ENCODE results near the gene PHYH.

Gene PHYH

DNA sequence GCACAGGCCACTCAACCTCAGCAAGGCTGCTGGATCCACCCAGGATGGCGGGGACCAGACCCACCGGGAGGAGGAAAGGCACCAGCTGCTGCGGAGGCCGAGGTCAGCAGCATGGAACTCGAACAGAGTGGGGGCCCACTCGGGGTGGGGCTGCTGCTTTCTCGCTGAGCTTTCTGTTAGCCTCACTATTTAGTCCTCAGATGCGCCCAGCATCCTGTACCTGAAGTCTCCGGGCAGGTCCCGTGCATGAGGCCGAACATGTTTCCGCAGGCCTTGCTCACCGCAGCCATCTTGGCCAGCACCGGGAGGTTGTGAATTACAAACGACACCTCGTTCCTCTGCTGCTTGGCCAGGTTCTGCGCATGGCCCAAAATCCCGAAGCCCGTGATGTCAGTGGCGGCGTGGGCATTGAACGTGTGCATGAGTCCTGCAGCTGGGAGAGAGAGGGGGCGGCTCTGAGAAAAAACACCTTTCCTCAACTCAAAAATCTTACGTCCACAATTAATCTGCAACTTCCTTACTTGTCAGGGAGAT, 22.8 kb upstream of the PHYH start:
- Histone ChIP-seq H3K4me1 (ENCODE audit: control insufficient read depth in 2 of 2, insufficient read depth in 2 of 2, low read length in 2 of 2) (no peaks in the 10 kb centered on the region), H3K27me3 (ENCODE audit: control insufficient read depth in 2 of 2, insufficient read depth in 2 of 2, low read length in 2 of 2) (no peaks in the 10 kb centered on the region), H3K27ac (ENCODE audit: low read depth in 2 of 2, low read length in 2 of 2) (no peak overlapping the region), H3K9ac (ENCODE audit: low read depth in 1 of 2, low read length in 2 of 2) (no peak overlapping the region), H3K9me3 (ENCODE audit: control insufficient read depth in 2 of 2, low read length in 2 of 2) (no peaks in the 10 kb centered on the region), H3K36me3 (ENCODE audit: control insufficient read depth in 2 of 2, insufficient read depth in 2 of 2, low read length in 2 of 2) (peaks cover 39 to 41% of the 10 kb centered on the region in 2 donors), H3K4me3 (ENCODE audit: low read length in 2 of 2) (no peak overlapping the region)

GRCh38 chr10:13321576-13321975, 21.7 kb upstream of the PHYH start:
- Histone ChIP-seq H3K9ac (ENCODE audit: low read depth in 1 of 2, low read length in 2 of 2) (no peak overlapping the region), H3K27ac (ENCODE audit: low read depth in 2 of 2, low read length in 2 of 2) (no peak overlapping the region), H3K9me3 (ENCODE audit: control insufficient read depth in 2 of 2, low read length in 2 of 2) (no peaks in the 10 kb centered on the region), H3K36me3 (ENCODE audit: control insufficient read depth in 2 of 2, insufficient read depth in 2 of 2, low read length in 2 of 2) (peaks cover 35% of the 10 kb centered on the region in 2 donors), H3K4me1 (ENCODE audit: control insufficient read depth in 2 of 2, insufficient read depth in 2 of 2, low read length in 2 of 2) (no peaks in the 10 kb centered on the region), H3K27me3 (ENCODE audit: control insufficient read depth in 2 of 2, insufficient read depth in 2 of 2, low read length in 2 of 2) (no peaks in the 10 kb centered on the region), H3K4me3 (ENCODE audit: low read length in 2 of 2) (no peak overlapping the region)

DNA sequence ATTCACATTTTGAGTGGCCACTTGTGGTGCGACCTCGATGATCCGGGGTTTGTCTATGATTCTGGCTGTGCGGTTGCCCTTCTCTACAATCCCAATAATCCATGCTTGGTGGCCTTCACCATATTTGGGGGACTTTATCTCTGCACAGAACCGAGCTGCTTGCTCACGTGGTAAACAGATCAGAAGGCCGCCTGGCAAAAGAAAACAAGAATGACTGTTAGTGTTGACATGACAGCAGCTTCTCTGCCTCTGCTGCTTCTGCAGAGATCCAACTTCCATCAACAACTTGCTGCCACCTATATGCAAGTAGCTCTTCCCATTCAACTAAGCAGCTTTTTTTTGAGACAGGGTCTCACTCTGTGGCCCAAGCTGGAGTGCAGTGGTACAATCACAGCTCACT, 19.3 kb upstream of the PHYH start:
- Histone ChIP-seq H3K9me3 (ENCODE audit: control insufficient read depth in 2 of 2, low read length in 2 of 2) (no peaks in the 10 kb centered on the region), H3K4me3 (ENCODE audit: low read length in 2 of 2) (no peak overlapping the region), H3K27me3 (ENCODE audit: control insufficient read depth in 2 of 2, insufficient read depth in 2 of 2, low read length in 2 of 2) (no peaks in the 10 kb centered on the region), H3K4me1 (ENCODE audit: control insufficient read depth in 2 of 2, insufficient read depth in 2 of 2, low read length in 2 of 2) (no peaks in the 10 kb centered on the region), H3K36me3 (ENCODE audit: control insufficient read depth in 2 of 2, insufficient read depth in 2 of 2, low read length in 2 of 2) (peaks cover 20 to 24% of the 10 kb centered on the region in 2 donors), H3K27ac (ENCODE audit: low read depth in 2 of 2, low read length in 2 of 2) (no peak overlapping the region), H3K9ac (ENCODE audit: low read depth in 1 of 2, low read length in 2 of 2) (no peak overlapping the region)

DNA sequence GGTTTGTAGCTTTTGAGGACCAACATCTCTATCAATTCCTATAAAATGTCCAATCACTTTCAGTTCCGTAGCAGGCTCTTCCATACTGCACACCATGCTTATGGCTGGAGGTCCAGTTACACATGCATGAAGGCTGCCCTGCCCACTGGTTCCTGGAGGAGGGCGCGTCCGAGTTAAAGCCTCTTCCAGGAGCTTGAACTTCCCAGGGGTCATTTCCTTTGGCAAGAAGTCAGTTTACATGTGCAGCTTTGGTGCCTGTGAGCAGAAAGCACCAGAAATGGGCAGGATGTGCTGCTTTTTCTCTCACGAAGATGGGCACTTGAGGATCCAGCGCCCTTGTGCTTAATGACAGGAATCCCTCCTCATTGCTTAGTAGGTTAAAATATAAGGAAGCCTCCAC, 17.6 kb upstream of the PHYH start:
- peaks cover 14 to 15% of the 10 kb centered on the region in 2 donors for H3K36me3 ChIP-seq (ENCODE audit: control insufficient read depth in 2 of 2, insufficient read depth in 2 of 2, low read length in 2 of 2)
- H3K9me3 ChIP-seq (ENCODE audit: control insufficient read depth in 2 of 2, low read length in 2 of 2), result no peaks in the 10 kb centered on the region
- no peaks in the 10 kb centered on the region for H3K4me1 ChIP-seq (ENCODE audit: control insufficient read depth in 2 of 2, insufficient read depth in 2 of 2, low read length in 2 of 2)
- H3K27ac ChIP-seq (ENCODE audit: low read depth in 2 of 2, low read length in 2 of 2), result no peak overlapping the region
- H3K4me3 ChIP-seq (ENCODE audit: low read length in 2 of 2), result no peak overlapping the region
- no peaks in the 10 kb centered on the region for H3K27me3 ChIP-seq (ENCODE audit: control insufficient read depth in 2 of 2, insufficient read depth in 2 of 2, low read length in 2 of 2)
- H3K9ac ChIP-seq (ENCODE audit: low read depth in 1 of 2, low read length in 2 of 2), result no peak overlapping the region

DNA sequence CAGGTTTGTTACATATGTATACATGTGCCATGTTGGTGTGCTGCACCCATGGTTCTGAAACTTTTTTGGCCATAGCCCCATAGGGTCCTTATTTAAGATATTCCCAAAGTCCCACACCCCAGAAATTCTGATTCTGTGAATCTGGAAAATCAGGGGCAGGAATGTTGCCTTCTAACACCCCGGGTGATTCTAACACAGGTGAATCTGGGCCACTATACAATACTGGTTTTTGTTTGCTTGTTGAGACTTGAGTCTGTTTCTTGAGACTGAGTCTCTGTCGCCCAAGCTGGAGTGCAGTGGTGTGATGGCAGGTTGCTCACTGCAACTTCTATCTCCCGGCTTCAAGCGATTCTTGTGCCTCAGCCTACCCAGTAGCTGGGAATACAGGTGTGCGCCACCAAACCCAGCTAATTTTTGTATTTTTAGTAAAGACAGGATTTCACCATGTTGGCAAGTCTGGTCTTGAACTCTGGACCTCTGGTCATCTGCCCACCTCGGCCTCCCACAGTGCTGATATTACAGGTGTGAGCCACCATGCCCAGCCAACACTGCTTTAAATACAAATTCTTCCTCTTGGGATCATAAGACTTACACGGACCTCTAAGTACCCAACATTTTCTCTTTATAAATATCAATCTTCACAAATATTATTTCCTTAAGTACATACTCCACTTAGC, 16.9 kb upstream of the PHYH start:
- Histone ChIP-seq H3K4me1 (ENCODE audit: control insufficient read depth in 2 of 2, insufficient read depth in 2 of 2, low read length in 2 of 2) (no peaks in the 10 kb centered on the region), H3K4me3 (ENCODE audit: low read length in 2 of 2) (no peak overlapping the region), H3K9ac (ENCODE audit: low read depth in 1 of 2, low read length in 2 of 2) (no peak overlapping the region), H3K27ac (ENCODE audit: low read depth in 2 of 2, low read length in 2 of 2) (no peak overlapping the region), H3K27me3 (ENCODE audit: control insufficient read depth in 2 of 2, insufficient read depth in 2 of 2, low read length in 2 of 2) (no peaks in the 10 kb centered on the region), H3K36me3 (ENCODE audit: control insufficient read depth in 2 of 2, insufficient read depth in 2 of 2, low read length in 2 of 2) (peaks cover 11 to 13% of the 10 kb centered on the region in 2 donors), H3K9me3 (ENCODE audit: control insufficient read depth in 2 of 2, low read length in 2 of 2) (no peaks in the 10 kb centered on the region)

- Histone ChIP-seq H3K27me3 (ENCODE audit: control insufficient read depth in 2 of 2, insufficient read depth in 2 of 2, low read length in 2 of 2) (no peaks in the 10 kb centered on the region), H3K27ac (ENCODE audit: low read depth in 2 of 2, low read length in 2 of 2) (no peak overlapping the region), H3K4me1 (ENCODE audit: control insufficient read depth in 2 of 2, insufficient read depth in 2 of 2, low read length in 2 of 2) (no peaks in the 10 kb centered on the region), H3K9ac (ENCODE audit: low read depth in 1 of 2, low read length in 2 of 2) (no peak overlapping the region), H3K9me3 (ENCODE audit: control insufficient read depth in 2 of 2, low read length in 2 of 2) (no peaks in the 10 kb centered on the region), H3K36me3 (ENCODE audit: control insufficient read depth in 2 of 2, insufficient read depth in 2 of 2, low read length in 2 of 2) (peaks cover 4 to 10% of the 10 kb centered on the region in 2 donors), H3K4me3 (ENCODE audit: low read length in 2 of 2) (no peak overlapping the region)
These were observed 15.5 kb upstream of the PHYH start for GRCh38 chr10:13315361-13315760.

GRCh38 chr10:13311177-13311575, 11.3 kb upstream of the PHYH start:
- Histone ChIP-seq H3K36me3 (ENCODE audit: control insufficient read depth in 2 of 2, insufficient read depth in 2 of 2, low read length in 2 of 2) (no peaks in the 10 kb centered on the region), H3K4me1 (ENCODE audit: control insufficient read depth in 2 of 2, insufficient read depth in 2 of 2, low read length in 2 of 2) (no peaks in the 10 kb centered on the region), H3K27ac (ENCODE audit: low read depth in 2 of 2, low read length in 2 of 2) (no peak overlapping the region), H3K9me3 (ENCODE audit: control insufficient read depth in 2 of 2, low read length in 2 of 2) (no peaks in the 10 kb centered on the region), H3K4me3 (ENCODE audit: low read length in 2 of 2) (no peak overlapping the region), H3K27me3 (ENCODE audit: control insufficient read depth in 2 of 2, insufficient read depth in 2 of 2, low read length in 2 of 2) (no peaks in the 10 kb centered on the region), H3K9ac (ENCODE audit: low read depth in 1 of 2, low read length in 2 of 2) (no peak overlapping the region)

- H3K9ac ChIP-seq (ENCODE audit: low read depth in 1 of 2, low read length in 2 of 2), result no peak overlapping the region
- H3K27me3 ChIP-seq (ENCODE audit: control insufficient read depth in 2 of 2, insufficient read depth in 2 of 2, low read length in 2 of 2), result no peaks in the 10 kb centered on the region
- no peak overlapping the region for H3K27ac ChIP-seq (ENCODE audit: low read depth in 2 of 2, low read length in 2 of 2)
- no peaks in the 10 kb centered on the region for H3K4me1 ChIP-seq (ENCODE audit: control insufficient read depth in 2 of 2, insufficient read depth in 2 of 2, low read length in 2 of 2)
- H3K4me3 ChIP-seq (ENCODE audit: low read length in 2 of 2), result no peak overlapping the region
- no peaks in the 10 kb centered on the region for H3K36me3 ChIP-seq (ENCODE audit: control insufficient read depth in 2 of 2, insufficient read depth in 2 of 2, low read length in 2 of 2)
- no peaks in the 10 kb centered on the region for H3K9me3 ChIP-seq (ENCODE audit: control insufficient read depth in 2 of 2, low read length in 2 of 2)
These were observed 10.8 kb upstream of the PHYH start for GRCh38 chr10:13310518-13311176.

DNA sequence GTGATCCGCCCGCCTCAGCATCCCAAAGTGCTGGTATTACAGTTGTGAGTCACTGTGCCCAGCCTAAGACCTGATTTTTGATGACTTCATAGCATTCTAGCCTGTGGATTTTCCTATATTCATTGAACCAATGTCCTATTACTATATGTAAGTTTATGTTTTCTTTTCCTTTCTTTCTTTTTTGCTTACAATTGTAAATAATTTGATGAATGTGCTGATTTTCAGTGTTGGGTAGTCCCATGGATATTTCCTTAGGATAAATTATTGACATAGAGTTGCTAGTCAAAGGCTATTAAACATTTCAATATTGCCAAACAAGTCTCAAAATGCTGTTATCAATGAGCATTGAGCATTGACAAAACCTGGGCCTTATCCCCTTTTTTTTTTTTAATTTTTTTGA, 9.9 kb upstream of the PHYH start:
- Histone ChIP-seq H3K9me3 (ENCODE audit: control insufficient read depth in 2 of 2, low read length in 2 of 2) (no peaks in the 10 kb centered on the region), H3K4me1 (ENCODE audit: control insufficient read depth in 2 of 2, insufficient read depth in 2 of 2, low read length in 2 of 2) (no peaks in the 10 kb centered on the region), H3K27ac (ENCODE audit: low read depth in 2 of 2, low read length in 2 of 2) (no peak overlapping the region), H3K27me3 (ENCODE audit: control insufficient read depth in 2 of 2, insufficient read depth in 2 of 2, low read length in 2 of 2) (no peaks in the 10 kb centered on the region), H3K9ac (ENCODE audit: low read depth in 1 of 2, low read length in 2 of 2) (no peak overlapping the region), H3K4me3 (ENCODE audit: low read length in 2 of 2) (no peak overlapping the region), H3K36me3 (ENCODE audit: control insufficient read depth in 2 of 2, insufficient read depth in 2 of 2, low read length in 2 of 2) (no peaks in the 10 kb centered on the region)

- Histone ChIP-seq H3K9ac (ENCODE audit: low read depth in 1 of 2, low read length in 2 of 2) (no peak overlapping the region), H3K36me3 (ENCODE audit: control insufficient read depth in 2 of 2, insufficient read depth in 2 of 2, low read length in 2 of 2) (no peaks in the 10 kb centered on the region), H3K27ac (ENCODE audit: low read depth in 2 of 2, low read length in 2 of 2) (no peak overlapping the region), H3K27me3 (ENCODE audit: control insufficient read depth in 2 of 2, insufficient read depth in 2 of 2, low read length in 2 of 2) (no peaks in the 10 kb centered on the region), H3K4me3 (ENCODE audit: low read length in 2 of 2) (no peak overlapping the region), H3K4me1 (ENCODE audit: control insufficient read depth in 2 of 2, insufficient read depth in 2 of 2, low read length in 2 of 2) (no peaks in the 10 kb centered on the region), H3K9me3 (ENCODE audit: control insufficient read depth in 2 of 2, low read length in 2 of 2) (no peaks in the 10 kb centered on the region)
These were observed 8.2 kb upstream of the PHYH start for GRCh38 chr10:13308096-13308495.
